ENCODE data around the gene ACBD4.

DNA sequence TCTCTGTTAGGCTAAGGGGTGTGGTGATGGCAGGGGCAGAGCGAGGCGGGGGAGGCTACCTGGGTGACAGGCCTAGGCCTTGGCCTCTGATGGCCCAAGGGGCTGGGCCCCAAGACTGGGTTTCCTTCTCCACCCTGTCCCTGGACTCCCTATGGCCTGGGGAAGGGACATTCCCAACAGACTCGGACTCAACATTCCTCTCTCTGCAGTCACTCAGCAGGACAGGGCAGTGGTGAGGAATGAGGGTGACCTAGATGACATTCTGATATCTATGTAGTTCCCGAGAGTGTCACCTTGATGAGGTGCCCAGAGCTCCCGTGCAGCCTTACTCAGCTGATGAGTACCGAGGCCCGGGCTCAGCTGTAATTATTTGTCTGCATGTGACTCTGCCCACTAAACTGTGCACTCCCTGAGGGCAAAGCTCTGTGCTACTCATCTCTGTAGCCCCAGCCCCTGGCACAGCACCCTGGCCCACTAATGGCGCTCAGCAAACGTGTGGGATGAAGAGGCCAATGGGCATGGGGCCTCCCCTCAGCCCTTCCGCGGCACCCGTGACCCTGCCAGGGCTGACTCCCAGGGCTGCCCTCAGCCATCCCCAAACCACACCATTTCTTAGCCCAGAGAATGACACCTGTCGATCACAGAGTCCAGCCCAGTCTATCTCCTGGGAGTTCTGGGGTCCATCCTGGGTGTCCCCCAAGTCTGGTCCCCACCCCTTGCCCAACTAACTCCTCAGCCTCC lies 5.4 kb upstream of the ACBD4 start:
- TF ChIP-seq, protein P1, sequence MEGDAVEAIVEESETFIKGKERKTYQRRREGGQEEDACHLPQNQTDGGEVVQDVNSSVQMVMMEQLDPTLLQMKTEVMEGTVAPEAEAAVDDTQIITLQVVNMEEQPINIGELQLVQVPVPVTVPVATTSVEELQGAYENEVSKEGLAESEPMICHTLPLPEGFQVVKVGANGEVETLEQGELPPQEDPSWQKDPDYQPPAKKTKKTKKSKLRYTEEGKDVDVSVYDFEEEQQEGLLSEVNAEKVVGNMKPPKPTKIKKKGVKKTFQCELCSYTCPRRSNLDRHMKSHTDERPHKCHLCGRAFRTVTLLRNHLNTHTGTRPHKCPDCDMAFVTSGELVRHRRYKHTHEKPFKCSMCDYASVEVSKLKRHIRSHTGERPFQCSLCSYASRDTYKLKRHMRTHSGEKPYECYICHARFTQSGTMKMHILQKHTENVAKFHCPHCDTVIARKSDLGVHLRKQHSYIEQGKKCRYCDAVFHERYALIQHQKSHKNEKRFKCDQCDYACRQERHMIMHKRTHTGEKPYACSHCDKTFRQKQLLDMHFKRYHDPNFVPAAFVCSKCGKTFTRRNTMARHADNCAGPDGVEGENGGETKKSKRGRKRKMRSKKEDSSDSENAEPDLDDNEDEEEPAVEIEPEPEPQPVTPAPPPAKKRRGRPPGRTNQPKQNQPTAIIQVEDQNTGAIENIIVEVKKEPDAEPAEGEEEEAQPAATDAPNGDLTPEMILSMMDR (IDR thresholded peaks at IDR 0.05; ENCODE audit: low read length): no peak
- no peak for TF ChIP-seq EZH2 (IDR thresholded peaks at IDR 0.05; ENCODE audit: borderline replicate concordance, low read length)
